SK-N-SH treated with all-trans-retinoic acid at 6 μM for 48 hours (cell line): ENCODE data around the gene HCK.

Experiments
- ARNTL ChIP-seq: fragments of 450-650 bp; formaldehyde crosslinking; IDR thresholded peaks from 2 replicates; pipeline ENCODE4 v1.5.0; 2020; ENCODE audit warnings: low read depth, mild to moderate bottlenecking, moderate library complexity, borderline replicate concordance
- GLIS3 ChIP-seq: fragments of 250-450 bp; sonication (Bioruptor Pico); IDR thresholded peaks from 2 replicates; pipeline ENCODE4 v1.5.0; 2020; ENCODE audit warnings: mild to moderate bottlenecking, moderate library complexity
- ISL1 ChIP-seq: fragments of 250-450 bp; sonication (Bioruptor Pico); IDR thresholded peaks from 2 replicates; pipeline ENCODE4 v2.1.2; 2022; ENCODE audit warnings: mild to moderate bottlenecking, moderate library complexity
- OSR1 ChIP-seq: fragments of 250-450 bp; sonication (Bioruptor Pico); IDR thresholded peaks from 2 replicates; pipeline ENCODE4 v1.8.0; 2022; ENCODE audit warnings: moderate library complexity, mild to moderate bottlenecking, inconsistent platforms
- PPARA ChIP-seq: fragments of 250-450 bp; sonication (Bioruptor Pico); IDR thresholded peaks from 2 replicates; pipeline ENCODE4 v1.5.0; 2020; ENCODE audit warnings: mild to moderate bottlenecking, borderline replicate concordance
- TCF4 ChIP-seq: fragments of 250-450 bp; sonication (Bioruptor Pico); IDR thresholded peaks from 2 replicates; pipeline ENCODE4 v1.8.0; 2021; ENCODE audit warnings: mild to moderate bottlenecking, moderate library complexity, borderline replicate concordance
- ZC3H10 ChIP-seq: fragments of 250-450 bp; sonication (Bioruptor Pico); IDR thresholded peaks from 2 replicates; pipeline ENCODE4 v1.5.1; 2021; ENCODE audit warnings: mild to moderate bottlenecking, moderate library complexity
- ZFP3 ChIP-seq: fragments of 250-450 bp; sonication (Bioruptor Pico); IDR thresholded peaks from 2 replicates; pipeline ENCODE4 v1.5.0; 2020; ENCODE audit warnings: mild to moderate bottlenecking, moderate library complexity
- ZFP30 ChIP-seq: fragments of 450-650 bp; formaldehyde crosslinking; IDR thresholded peaks from 2 replicates; pipeline ENCODE4 v1.5.0; 2022; ENCODE audit warnings: mild to moderate bottlenecking, moderate library complexity
- ZNF70 ChIP-seq: fragments of 450-650 bp; formaldehyde crosslinking; IDR thresholded peaks from 2 replicates; pipeline ENCODE4 v1.5.0; 2020; ENCODE audit warnings: mild to moderate bottlenecking, moderate library complexity
- ZNF8 ChIP-seq: fragments of 450-650 bp; formaldehyde crosslinking; IDR thresholded peaks from 2 replicates; pipeline ENCODE4 v1.5.0; 2020; ENCODE audit warnings: mild to moderate bottlenecking, moderate library complexity
- TF ChIP-seq, protein P1 (sequence below): fragments of 250-450 bp; sonication (Bioruptor Pico); IDR thresholded peaks from 2 replicates; pipeline ENCODE4 v1.8.0; 2020; ENCODE audit warnings: mild to moderate bottlenecking, moderate library complexity, borderline replicate concordance

DNA sequence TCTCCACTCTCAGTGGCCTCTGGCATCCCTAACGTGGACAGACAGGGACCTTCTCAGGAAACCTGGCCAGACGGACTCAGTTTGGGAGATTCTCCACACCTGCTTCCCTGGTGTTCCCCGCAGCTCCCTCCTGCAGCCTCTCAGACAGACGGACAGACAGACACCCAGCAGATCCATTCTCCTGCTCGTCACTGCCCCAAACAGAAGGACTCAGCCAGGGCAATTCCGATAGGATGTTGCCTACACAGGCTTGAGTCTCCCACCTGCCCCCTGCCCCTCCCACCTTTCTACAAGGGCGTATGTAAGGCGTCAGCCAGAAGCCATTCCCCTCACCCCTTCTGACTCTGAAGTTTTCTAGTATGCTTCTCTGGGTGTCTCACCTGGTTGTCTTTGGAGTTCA is 41.4 kb upstream of the HCK start:
- TF ChIP-seq ZFP3 (no peak), ZNF70 (CRISPR knock-in tag) (no peak), ARNTL (CRISPR knock-in tag) (no peak), PPARA (CRISPR knock-in tag) (no peak), ZC3H10 (CRISPR knock-in tag) (no peak), OSR1 (CRISPR knock-in tag) (no peak), ZNF8 (CRISPR knock-in tag) (no peak), ZFP30 (no peak), TCF4 (no peak), ISL1 (CRISPR knock-in tag) (no peak), GLIS3 (CRISPR knock-in tag) (no peak)
- TF ChIP-seq, protein P1, sequence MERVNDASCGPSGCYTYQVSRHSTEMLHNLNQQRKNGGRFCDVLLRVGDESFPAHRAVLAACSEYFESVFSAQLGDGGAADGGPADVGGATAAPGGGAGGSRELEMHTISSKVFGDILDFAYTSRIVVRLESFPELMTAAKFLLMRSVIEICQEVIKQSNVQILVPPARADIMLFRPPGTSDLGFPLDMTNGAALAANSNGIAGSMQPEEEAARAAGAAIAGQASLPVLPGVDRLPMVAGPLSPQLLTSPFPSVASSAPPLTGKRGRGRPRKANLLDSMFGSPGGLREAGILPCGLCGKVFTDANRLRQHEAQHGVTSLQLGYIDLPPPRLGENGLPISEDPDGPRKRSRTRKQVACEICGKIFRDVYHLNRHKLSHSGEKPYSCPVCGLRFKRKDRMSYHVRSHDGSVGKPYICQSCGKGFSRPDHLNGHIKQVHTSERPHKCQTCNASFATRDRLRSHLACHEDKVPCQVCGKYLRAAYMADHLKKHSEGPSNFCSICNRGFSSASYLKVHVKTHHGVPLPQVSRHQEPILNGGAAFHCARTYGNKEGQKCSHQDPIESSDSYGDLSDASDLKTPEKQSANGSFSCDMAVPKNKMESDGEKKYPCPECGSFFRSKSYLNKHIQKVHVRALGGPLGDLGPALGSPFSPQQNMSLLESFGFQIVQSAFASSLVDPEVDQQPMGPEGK: no peak
